Measurements from ENCODE around the gene PAX7.

The PAX7 gene

GRCh38 chr1:18645747-18646090, 15.1 kb downstream of the PAX7 start:
- ATAC-seq = no peak
- no peak for TF ChIP-seq TOX (CRISPR knock-in tag; IDR thresholded peaks at IDR 0.05; ENCODE audit: borderline replicate concordance)

- ATAC-seq = no peak
- no peak for TF ChIP-seq ZFP30 (CRISPR knock-in tag; IDR thresholded peaks at IDR 0.05)
Observed at GRCh38 chr1:18646091-18646785, 15.6 kb downstream of the PAX7 start.

GRCh38 chr1:18646786-18647410, 16.3 kb downstream of the PAX7 start:
- TF ChIP-seq CSDC2 (CRISPR knock-in tag; IDR thresholded peaks at IDR 0.05) (no peak), ZNF70 (CRISPR knock-in tag; IDR thresholded peaks at IDR 0.05) (no peak), ZNF565 (CRISPR knock-in tag; conservative IDR thresholded peaks at IDR 0.05; ENCODE audit: low read depth) (no peak), OSR1 (CRISPR knock-in tag; IDR thresholded peaks at IDR 0.05) (no peak)
- no peak for ATAC-seq

- TF ChIP-seq ZNF8 (CRISPR knock-in tag; IDR thresholded peaks at IDR 0.05) (no peak), PATZ1 (CRISPR knock-in tag; IDR thresholded peaks at IDR 0.05; ENCODE audit: borderline replicate concordance) (no peak), CSDC2 (CRISPR knock-in tag; IDR thresholded peaks at IDR 0.05) (no peak)
- ATAC-seq = no peak
Observed at GRCh38 chr1:18647681-18648214, 17.1 kb downstream of the PAX7 start.

- TF ChIP-seq ISL1 (CRISPR knock-in tag; IDR thresholded peaks at IDR 0.05) (no peak), TOX (CRISPR knock-in tag; IDR thresholded peaks at IDR 0.05; ENCODE audit: borderline replicate concordance) (no peak), CSDC2 (CRISPR knock-in tag; IDR thresholded peaks at IDR 0.05) (no peak), RARB (CRISPR knock-in tag; IDR thresholded peaks at IDR 0.05) (no peak), SNAI2 (CRISPR knock-in tag; IDR thresholded peaks at IDR 0.05) (no peak), ZNF565 (CRISPR knock-in tag; conservative IDR thresholded peaks at IDR 0.05; ENCODE audit: low read depth) (no peak), ZC3H10 (CRISPR knock-in tag; IDR thresholded peaks at IDR 0.05) (no peak), OSR1 (CRISPR knock-in tag; IDR thresholded peaks at IDR 0.05) (no peak), ESRRG (CRISPR knock-in tag; IDR thresholded peaks at IDR 0.05) (no peak), ZFP30 (CRISPR knock-in tag; IDR thresholded peaks at IDR 0.05) (no peak), ARNTL (CRISPR knock-in tag; IDR thresholded peaks at IDR 0.05; ENCODE audit: borderline replicate concordance, low read depth) (no peak), ZNF8 (CRISPR knock-in tag; IDR thresholded peaks at IDR 0.05) (no peak), GLIS3 (CRISPR knock-in tag; IDR thresholded peaks at IDR 0.05) (no peak), TCF4 (CRISPR knock-in tag; IDR thresholded peaks at IDR 0.05; ENCODE audit: borderline replicate concordance) (no peak), POU6F1 (CRISPR knock-in tag; IDR thresholded peaks at IDR 0.05; ENCODE audit: borderline replicate concordance, low read depth) (no peak), CSRNP3 (CRISPR knock-in tag; IDR thresholded peaks at IDR 0.05) (no peak), ZNF70 (CRISPR knock-in tag; IDR thresholded peaks at IDR 0.05) (no peak), PATZ1 (CRISPR knock-in tag; IDR thresholded peaks at IDR 0.05; ENCODE audit: borderline replicate concordance) (no peak), ZFP3 (CRISPR knock-in tag; IDR thresholded peaks at IDR 0.05) (no peak), BACH2 (CRISPR knock-in tag; IDR thresholded peaks at IDR 0.05; ENCODE audit: borderline replicate concordance) (no peak)
- no peak for ATAC-seq
Observed at GRCh38 chr1:18649693-18650370, 19.2 kb downstream of the PAX7 start.
